GM12801 (cell line): ENCODE results near the gene LGR6.

Source experiments
- CTCF ChIP-seq: IDR thresholded peaks from one replicate; pipeline ENCODE4 v1.5.1; 2011; ENCODE audit warnings: control low read depth; ENCODE audit not compliant: insufficient read length; ENCODE audit errors: extremely low read depth

The LGR6 gene

GRCh38 chr1:202292773-202293172 lies 99.2 kb downstream of the LGR6 start:
- no peak for TF ChIP-seq CTCF

- TF ChIP-seq CTCF = no peak
Observed at GRCh38 chr1:202293569-202293968, 100.0 kb downstream of the LGR6 start.

- TF ChIP-seq CTCF = no peak
Observed at GRCh38 chr1:202302166-202302565, 108.6 kb downstream of the LGR6 start.

GRCh38 chr1:202304375-202304774 lies 110.8 kb downstream of the LGR6 start:
- no peak for TF ChIP-seq CTCF

GRCh38 chr1:202305168-202305567 lies 111.6 kb downstream of the LGR6 start:
- TF ChIP-seq CTCF = no peak

- TF ChIP-seq CTCF = no peak
Observed at GRCh38 chr1:202306535-202307345, 113.1 kb downstream of the LGR6 start.

- TF ChIP-seq CTCF = no peak
Observed at GRCh38 chr1:202310071-202310725, 116.6 kb downstream of the LGR6 start.
